Lung (tissue), 12 donors: ENCODE data around the gene SLC17A3. TPM values are rescaled to one million over a fixed set of nuclear protein-coding genes. Genes with fewer than 3 reads are reported as not detected.

ENCODE experiments used
- ATAC-seq: fragments of 200-7000 bp; cut with Tn5 transposase; one replicate; pipeline ENCODE4 v1.9.1; 2020; ENCODE audit warnings: moderate number of reproducible peaks; ENCODE audit not compliant: insufficient read depth, low FRiP score
- DNase-seq, 3 donors: peaks; one replicate each; pipeline ENCODE4 v3.0.0-alpha.2; 2013 to 2017
- H3K27ac ChIP-seq, 2 donors: one replicate each; pipeline ENCODE4 v1.5.1; 2013; ENCODE audit warnings: mild to moderate bottlenecking in 2 of 2, moderate library complexity in 2 of 2, control low read depth in 1 of 2, inconsistent platforms in 1 of 2, low read depth in 1 of 2, low read length in 1 of 2
- H3K27me3 ChIP-seq, 3 donors: one replicate each; pipeline ENCODE4 v1.5.1; 2013; ENCODE audit warnings: low read length in 2 of 3; ENCODE audit not compliant: control insufficient read depth in 3 of 3, insufficient read depth in 3 of 3
- H3K36me3 ChIP-seq, 4 donors: one replicate each; pipeline ENCODE4 v1.5.1; 2013; ENCODE audit warnings: low read length in 4 of 4, mild to moderate bottlenecking in 1 of 4, moderate library complexity in 1 of 4; ENCODE audit not compliant: control insufficient read depth in 4 of 4, insufficient read depth in 4 of 4
- H3K4me1 ChIP-seq, 5 donors: one replicate each; pipeline ENCODE4 v1.5.1; 2013; ENCODE audit warnings: low read length in 5 of 5, mild to moderate bottlenecking in 2 of 5, moderate library complexity in 1 of 5; ENCODE audit not compliant: control insufficient read depth in 5 of 5, insufficient read depth in 5 of 5
- H3K4me3 ChIP-seq: one replicate; pipeline ENCODE4 v1.5.1; 2013; ENCODE audit warnings: mild to moderate bottlenecking, control low read depth, moderate library complexity
- H3K9ac ChIP-seq, 2 donors: one replicate each; pipeline ENCODE4 v1.5.1; 2013; ENCODE audit warnings: low read length in 2 of 2, control low read depth in 1 of 2; ENCODE audit not compliant: insufficient read depth in 1 of 2
- H3K9me3 ChIP-seq, 4 donors: one replicate each; pipeline ENCODE4 v1.5.1; 2013; ENCODE audit warnings: low read length in 3 of 4, mild to moderate bottlenecking in 1 of 4, moderate library complexity in 1 of 4; ENCODE audit not compliant: control insufficient read depth in 4 of 4, insufficient read depth in 3 of 4
- whole genome bisulfite sequencing, 2 donors: extraction: QIAGEN DNeasy Blood & Tissue Kit; methylation state at CpG; one replicate each; pipeline ENCODE4 v1.1.7; 2013; 5-methylcytosine and 5-hydroxymethylcytosine counted together
- polyA plus RNA-seq, 2 donors: library from polyadenylated mRNA; stranded (reverse); fragments of 200-250 nt; gene quantifications; one replicate each; pipeline ENCODE4 v1.2.1, GENCODE V29; 2013
- total RNA-seq, 2 donors: library from RNA; depleted of rRNA in 1 of 2; stranded (reverse); fragments of >200 nt in 1 of 2; gene quantifications; one replicate each; pipeline ENCODE4 v1.2.1, GENCODE V29; 2014 to 2021
- TF ChIP-seq, protein P1 (sequence below): IDR thresholded peaks from 2 replicates; pipeline ENCODE4 v1.5.1; 2012; ENCODE audit warnings: mild to moderate bottlenecking; ENCODE audit errors: control extremely low read depth, extremely low read depth
- donor health status: control.
- donor health status: control.
- donor health status: Bipolar disorder and iron deficiency.
- donor health status: healthy.
- donor health status: DM: yes; HTN: yes; CAD: no.

Gene SLC17A3
- total and polyA plus RNA-seq, 4 donors, result not detected

DNA sequence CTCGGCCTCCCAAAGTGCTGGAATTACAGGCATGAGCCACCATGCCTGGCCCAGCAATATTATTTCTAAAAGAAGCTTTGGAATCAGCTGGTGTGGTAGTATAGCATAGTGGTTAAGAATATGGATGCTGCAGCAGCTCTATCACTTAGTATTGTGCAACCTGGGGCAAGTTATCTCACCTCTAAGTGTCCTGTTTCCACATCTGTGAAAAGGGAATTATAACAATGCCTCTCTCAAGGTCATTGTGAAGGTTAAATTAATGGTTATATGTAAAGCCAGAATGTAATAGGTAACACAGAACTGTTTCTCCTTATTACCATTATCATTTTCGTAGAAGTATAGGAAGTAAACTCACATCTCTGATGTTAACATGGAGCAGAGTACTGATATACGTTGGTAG is 42.3 kb upstream of the SLC17A3 start:
- H3K36me3 ChIP-seq, result no peaks in the 10 kb centered on the region
- ATAC-seq (no peak), DNase-seq (no peak)
- H3K27me3 ChIP-seq, result no peaks in the 10 kb centered on the region
- 78 to 87% methylated on average over 3 of the region's 3 CpGs for WGBS, 2 donors
- no peak overlapping the region for H3K27ac ChIP-seq
- TF ChIP-seq, protein P1, sequence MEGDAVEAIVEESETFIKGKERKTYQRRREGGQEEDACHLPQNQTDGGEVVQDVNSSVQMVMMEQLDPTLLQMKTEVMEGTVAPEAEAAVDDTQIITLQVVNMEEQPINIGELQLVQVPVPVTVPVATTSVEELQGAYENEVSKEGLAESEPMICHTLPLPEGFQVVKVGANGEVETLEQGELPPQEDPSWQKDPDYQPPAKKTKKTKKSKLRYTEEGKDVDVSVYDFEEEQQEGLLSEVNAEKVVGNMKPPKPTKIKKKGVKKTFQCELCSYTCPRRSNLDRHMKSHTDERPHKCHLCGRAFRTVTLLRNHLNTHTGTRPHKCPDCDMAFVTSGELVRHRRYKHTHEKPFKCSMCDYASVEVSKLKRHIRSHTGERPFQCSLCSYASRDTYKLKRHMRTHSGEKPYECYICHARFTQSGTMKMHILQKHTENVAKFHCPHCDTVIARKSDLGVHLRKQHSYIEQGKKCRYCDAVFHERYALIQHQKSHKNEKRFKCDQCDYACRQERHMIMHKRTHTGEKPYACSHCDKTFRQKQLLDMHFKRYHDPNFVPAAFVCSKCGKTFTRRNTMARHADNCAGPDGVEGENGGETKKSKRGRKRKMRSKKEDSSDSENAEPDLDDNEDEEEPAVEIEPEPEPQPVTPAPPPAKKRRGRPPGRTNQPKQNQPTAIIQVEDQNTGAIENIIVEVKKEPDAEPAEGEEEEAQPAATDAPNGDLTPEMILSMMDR, result no peak
- H3K4me3 ChIP-seq, result no peak overlapping the region
- no peak overlapping the region for H3K9ac ChIP-seq
- no peaks in the 10 kb centered on the region for H3K9me3 ChIP-seq
- no peaks in the 10 kb centered on the region for H3K4me1 ChIP-seq

DNA sequence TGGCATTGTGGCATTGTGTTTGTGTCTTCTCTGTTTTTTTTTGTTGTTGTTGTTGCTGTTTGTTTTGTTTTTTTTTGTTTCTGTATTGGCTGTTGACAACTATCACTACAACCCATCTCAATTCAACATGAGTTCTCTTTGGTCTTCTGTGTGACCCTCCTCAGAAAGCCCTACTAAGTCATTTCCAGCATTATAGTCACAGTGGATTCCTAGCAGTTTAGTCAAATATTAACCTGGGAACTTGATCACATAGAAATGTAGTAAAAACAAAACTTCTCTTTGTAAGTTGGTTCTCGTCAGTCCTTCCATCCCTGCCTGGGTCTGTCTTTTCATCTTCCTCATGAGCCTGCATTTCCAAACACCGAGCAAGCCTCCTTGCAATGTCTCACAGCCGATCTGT is 39.7 kb upstream of the SLC17A3 start:
- no peak for DNase-seq
- ATAC-seq, result no peak
- 83 to 84% methylated on average over 3 of the region's 3 CpGs for WGBS, 2 donors
- no peak overlapping the region for H3K27ac ChIP-seq
- H3K27me3 ChIP-seq, result no peaks in the 10 kb centered on the region
- H3K4me1 ChIP-seq, result no peaks in the 10 kb centered on the region
- no peaks in the 10 kb centered on the region for H3K36me3 ChIP-seq
- H3K4me3 ChIP-seq, result no peak overlapping the region
- TF ChIP-seq, protein P1, result no peak
- H3K9me3 ChIP-seq, result no peaks in the 10 kb centered on the region
- H3K9ac ChIP-seq, result no peak overlapping the region

DNA sequence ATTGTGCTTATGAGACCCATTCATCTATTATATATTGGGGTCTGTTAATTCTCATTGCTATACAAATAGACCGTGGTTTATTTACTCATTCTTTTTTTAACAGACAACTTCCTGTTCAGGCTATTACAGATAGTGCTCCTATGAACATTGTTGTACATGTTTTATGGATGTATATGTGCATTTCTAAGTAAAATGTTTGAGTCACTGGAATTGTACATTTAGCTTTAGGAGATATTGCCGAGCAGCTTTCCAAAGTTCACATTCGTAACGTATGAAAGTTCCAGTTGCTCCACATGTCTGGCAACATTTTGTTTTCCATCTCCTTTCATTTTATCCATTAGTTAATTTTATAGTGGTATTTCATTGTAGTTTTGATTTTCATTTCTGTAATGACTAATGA is 37.3 kb upstream of the SLC17A3 start:
- no peak for ATAC-seq
- H3K27me3 ChIP-seq, result no peaks in the 10 kb centered on the region

More for the DNA sequence above, 37.3 kb upstream of the SLC17A3 start:
- Histone ChIP-seq H3K4me3 (no peak overlapping the region), H3K9ac (no peak overlapping the region), H3K36me3 (no peaks in the 10 kb centered on the region), H3K4me1 (no peaks in the 10 kb centered on the region), H3K9me3 (no peaks in the 10 kb centered on the region), H3K27ac (no peak overlapping the region)
- WGBS, 2 donors, result 71 to 75% methylated on average over 4 of the region's 4 CpGs
- TF ChIP-seq, protein P1, result no peak
- DNase-seq, result no peak
